Islet of Langerhans (tissue), 1 donor: ENCODE measurements around the gene PPP1R12A.
"Not testable (repeated sequence)": the region's sequence is repeated elsewhere in the genome, so short reads cannot be mapped to it uniquely, and the experiment has no call there.

ENCODE experiments used
- FAIRE-seq: peaks from one replicate; lab custom pipeline; 2011; peaks lifted over from hg19 to GRCh38; lab: Jason Lieb, UNC

PPP1R12A gene

DNA sequence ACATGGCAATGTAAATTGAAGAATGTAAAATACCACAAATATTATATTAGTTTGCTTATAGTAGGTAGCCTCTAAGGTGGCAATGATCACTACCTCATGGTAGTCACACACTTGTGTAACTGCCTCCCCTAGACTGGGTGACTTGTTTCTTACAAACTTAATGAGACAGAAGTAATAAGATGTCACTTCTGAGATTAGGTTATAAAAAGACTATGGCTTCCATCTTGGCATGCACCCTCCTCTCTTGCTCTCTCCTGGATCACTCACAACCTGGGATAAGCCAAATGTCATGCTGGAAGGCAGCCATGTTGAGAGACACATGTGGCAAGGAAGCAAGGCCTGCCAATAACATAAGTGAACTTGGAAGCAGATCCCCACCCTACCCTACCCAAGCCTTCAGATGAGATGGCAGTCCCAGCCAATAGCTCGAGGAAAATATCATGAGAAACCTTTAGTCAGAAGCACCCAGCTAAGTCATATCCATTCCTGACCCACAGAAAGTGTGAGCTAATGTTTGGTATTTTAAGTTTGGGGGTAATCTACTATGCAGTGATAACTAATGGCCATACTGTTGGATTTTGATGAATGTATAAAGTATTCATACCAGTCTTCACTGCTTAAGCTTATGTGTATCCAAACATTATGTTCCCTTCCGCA, 43.3 kb downstream of the PPP1R12A start:
- FAIRE-seq = no peak

DNA sequence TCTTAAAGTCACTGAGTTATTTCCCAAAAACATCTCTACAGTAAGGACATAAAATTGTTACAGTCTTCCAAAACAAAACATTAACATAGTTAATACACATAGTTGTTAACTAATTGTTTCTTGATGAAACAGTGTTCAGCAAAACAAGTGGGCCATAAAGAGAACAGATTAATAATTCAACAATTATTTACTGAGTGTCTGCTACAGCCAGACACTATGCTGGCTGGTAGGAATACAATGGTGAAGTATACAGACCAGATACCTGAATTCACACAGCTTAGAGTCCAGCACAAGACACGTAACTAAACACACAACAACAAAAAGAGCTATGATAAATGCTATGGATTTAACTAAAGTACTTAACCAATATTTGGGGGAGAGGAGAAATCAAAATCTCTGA, 47.0 kb downstream of the PPP1R12A start:
- FAIRE-seq = no peak

GRCh38 chr12:79886917-79887519, 47.9 kb downstream of the PPP1R12A start:
- FAIRE-seq = peak; percentile 47

- FAIRE-seq = no peak
Observed at GRCh38 chr12:79885911-79886490, 48.9 kb downstream of the PPP1R12A start.

DNA sequence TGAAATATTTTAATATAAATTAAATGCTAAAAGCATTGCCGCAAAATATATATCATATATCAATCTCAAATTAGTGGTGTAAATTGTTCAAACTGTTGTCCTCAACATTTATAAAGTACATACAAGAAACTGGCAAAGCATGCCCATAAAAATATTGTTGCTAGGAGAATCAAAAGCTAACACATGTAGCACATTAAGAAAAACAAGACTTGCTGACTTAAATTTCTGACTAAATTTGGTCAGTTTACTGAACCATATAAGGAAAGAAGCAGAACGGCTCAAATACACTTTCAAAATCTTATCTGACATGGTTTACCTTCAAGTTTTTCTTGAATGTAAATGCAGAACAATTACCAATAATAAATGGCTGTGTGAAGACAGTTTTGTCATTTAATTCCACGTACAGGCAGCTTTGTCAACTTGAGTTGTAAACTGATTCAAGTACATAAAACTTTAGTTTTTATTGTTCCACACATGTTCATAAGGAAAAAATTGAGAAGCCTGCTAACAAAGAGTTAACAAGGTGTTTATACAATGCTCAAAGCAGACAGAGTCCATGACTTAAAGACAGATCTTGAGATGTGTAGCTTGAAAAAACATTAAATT, 50.4 kb downstream of the PPP1R12A start:
- peak; percentile 38 for FAIRE-seq

DNA sequence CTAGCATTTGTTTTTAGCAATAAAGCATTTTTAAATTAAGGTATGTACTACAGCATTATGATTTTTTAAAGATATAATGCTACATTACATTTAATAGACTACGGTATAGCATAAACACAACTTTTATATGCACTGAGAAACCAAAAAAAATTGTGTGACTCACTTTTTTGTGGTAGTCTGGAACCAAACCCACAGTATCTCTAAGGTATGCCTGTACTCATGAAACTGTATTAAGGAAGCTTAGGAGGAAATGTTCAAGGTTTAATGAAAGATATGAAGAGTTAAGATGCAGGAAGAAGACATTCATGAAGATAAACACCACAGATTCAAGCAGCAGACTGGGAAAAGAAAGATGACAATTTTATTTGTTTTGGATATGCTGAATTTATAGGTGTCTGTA, 51.7 kb downstream of the PPP1R12A start:
- FAIRE-seq = no peak

DNA sequence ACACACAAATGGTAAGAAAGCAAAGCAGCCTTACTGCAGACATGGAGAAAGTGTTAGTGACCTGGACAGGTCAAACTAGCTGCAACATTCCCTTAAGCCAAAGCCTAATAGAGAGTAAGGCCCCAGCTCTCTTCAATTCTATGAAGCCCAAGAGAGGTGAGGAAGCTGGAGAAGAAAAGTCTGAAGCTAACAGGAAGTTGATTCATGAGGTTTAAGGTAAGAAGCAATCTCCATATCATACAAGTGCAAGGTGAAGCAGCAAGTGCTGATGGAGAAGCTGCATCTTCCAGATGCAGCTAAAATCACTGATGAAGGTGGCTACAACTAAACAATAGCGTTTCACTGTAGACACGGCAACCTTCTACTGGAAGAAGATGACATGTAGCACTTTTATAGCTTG, 53.5 kb downstream of the PPP1R12A start:
- FAIRE-seq = no peak

DNA sequence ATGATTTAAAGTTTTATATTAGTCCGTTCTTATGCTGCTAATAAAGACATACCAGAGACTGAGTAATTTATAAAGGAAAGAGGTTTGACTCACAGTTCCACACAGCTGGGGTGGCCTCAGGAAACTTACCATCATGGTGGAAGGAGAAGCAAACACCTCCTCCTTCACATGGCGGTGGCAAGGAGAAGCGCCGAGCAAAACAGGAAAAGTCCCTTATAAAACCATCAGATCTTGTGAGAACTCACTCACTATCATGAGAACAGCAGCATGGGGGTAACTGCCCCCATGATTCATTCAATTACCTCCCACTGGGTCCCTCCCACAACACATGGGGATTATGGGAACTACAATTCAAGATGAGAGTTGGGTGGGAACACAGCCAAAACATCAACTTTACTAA, 56.4 kb downstream of the PPP1R12A start:
- not testable (repeated sequence) for FAIRE-seq

DNA sequence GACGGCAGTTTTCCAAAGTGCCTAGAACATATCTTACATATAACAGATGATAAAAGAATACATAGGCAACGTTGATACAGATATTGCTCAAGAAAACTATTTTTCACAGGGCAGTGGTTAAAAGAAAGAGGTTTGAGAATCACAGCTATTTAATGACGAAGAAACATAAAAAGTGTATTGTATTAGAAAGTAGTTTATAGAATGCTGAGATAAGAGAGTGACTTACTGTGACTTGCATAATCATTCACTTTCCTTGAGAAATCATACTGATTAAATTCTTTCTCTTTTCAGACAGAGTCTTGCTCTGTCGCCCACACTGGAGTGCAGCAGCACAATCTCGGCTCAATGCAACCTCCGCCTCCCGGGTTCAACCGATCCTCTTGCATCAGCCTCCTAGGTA, 57.7 kb downstream of the PPP1R12A start:
- FAIRE-seq = no peak

- FAIRE-seq = no peak
Observed at GRCh38 chr12:79874665-79875064, 60.2 kb downstream of the PPP1R12A start.

DNA sequence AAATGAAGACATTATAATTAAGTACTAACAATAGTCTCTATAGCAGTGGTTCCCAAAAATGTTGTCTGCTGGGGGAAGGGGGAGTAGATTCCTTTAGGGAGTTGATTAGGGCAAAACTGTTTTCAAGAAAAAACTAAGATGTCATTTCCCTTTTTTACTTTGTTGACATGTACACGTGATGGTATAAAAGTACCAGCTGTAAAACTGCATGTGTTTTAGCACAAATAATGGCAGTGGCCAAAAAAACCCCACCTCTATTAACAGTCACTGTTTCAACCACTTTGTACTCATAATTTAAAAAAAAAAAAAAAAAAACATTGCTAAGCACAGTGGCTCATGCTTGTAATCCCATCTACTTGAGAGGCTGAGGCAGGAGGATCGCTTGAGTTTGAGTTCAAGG, 61.7 kb downstream of the PPP1R12A start:
- no peak for FAIRE-seq

DNA sequence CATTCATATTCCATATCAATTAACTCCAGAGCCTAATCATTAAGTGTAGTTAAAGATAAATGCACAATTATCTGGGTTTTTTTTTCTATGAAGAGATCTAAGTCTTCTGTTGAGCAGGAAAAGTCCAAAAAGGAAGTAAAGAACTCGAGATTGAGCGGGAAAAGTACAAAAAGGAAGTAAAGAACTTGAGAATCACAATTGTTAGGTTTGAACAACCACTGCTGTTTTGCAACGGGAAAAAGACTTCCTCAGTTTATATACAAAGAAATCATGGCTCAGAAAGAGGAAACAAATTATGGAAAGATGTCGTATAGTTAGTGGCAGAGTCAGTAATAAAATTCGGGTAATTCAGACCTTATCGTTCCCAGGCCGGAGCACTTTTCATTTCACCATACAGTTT, 63.3 kb downstream of the PPP1R12A start:
- no peak for FAIRE-seq

DNA sequence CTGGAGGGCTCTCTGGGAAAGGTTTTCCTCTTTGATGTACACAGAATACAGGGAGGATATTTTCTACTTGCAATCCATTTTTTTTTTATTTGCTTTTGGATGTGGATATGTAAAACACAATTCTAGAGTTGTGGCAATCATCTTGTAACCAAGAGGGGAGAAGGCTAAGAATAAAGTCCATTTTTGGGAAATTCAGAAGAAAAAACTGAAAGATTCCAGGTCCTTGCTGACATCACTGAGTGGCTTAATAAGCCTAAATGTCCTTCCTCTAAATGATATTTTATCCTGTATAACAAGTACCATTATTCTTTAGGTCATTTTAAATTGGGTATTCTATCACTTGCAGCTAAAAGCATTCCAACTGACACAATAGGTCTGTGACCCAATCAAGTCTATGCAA, 64.0 kb downstream of the PPP1R12A start:
- FAIRE-seq = no peak

DNA sequence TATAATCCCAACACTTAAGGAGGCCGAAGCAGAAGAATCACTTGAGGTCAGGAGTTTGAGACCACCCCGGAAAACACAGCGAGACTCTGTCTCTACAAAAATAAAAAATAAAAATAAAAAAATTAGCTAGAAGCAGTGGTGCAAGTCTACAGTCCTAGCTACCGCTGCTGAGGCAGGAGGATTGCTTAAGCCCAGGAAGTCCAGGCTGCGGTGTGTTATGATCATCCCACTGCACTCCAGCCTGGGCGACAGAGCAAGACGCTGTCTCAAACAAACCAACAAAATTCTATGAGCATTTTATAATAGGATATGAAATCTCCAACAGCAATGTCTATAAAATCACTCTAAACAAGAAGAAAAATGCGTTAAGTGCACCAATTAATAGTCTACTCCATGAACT, 75.3 kb downstream of the PPP1R12A start:
- no peak for FAIRE-seq

- FAIRE-seq = no peak
Observed at GRCh38 chr12:79858518-79858917, 76.4 kb downstream of the PPP1R12A start.

GRCh38 chr12:79857675-79858074, 77.2 kb downstream of the PPP1R12A start:
- FAIRE-seq = no peak

DNA sequence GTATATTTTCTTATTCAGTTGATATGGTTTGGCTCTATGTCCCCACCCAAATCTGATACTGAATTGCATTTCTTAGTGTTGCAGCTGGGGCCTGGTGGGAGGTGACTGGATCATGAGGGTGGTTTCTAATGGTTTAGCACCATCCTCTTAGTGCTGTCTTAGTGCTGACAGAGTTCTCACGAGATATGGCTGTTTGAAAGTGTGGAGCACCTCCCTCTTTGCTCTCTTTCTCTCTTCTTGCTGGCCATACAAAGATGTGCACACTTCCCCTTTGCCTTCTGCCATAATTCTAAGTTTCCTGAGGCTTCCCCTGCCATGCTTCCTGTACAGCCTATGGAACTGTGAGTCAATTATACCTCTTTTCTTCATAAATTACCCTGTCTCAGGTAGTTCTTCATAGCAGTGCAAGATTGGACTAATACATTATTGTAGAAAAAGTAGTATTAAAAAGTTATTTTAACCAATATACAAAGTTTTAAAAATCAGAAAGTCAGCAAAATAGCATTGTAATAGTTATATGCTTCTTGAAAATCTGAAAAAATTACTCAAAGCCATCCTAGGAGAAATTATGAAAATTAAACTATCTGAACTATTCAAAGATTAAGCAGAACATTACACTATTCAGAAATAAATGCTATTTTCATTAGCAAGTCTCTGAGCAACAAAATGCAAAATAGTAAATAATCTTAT, 84.1 kb downstream of the PPP1R12A start:
- peak; percentile 49 for FAIRE-seq

- FAIRE-seq = no peak
Observed at GRCh38 chr12:79848339-79848738, 86.6 kb downstream of the PPP1R12A start.

GRCh38 chr12:79847417-79847816, 87.5 kb downstream of the PPP1R12A start:
- no peak for FAIRE-seq

DNA sequence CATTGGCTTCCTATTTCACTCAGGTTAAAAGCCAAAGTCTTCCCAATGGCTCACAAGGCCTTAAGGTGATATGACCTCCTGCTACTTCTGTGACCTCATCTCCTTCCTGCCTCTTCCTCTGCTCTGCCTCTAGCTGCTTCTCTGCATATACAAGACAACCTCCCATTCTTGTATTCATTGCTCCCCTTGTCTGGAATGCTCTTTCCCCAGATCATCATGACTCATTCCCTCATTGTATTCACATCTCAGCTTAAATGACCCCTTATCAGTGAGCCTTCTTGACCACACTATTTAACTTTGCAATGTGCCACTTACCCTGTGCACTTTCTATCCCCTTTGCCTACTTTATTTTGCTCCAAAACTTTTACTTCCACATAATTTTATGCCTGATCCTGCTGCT, 90.2 kb downstream of the PPP1R12A start:
- FAIRE-seq = no peak

GRCh38 chr12:79843978-79844377, 90.9 kb downstream of the PPP1R12A start:
- FAIRE-seq = no peak

- FAIRE-seq = no peak
Observed at GRCh38 chr12:79842630-79843029, 92.3 kb downstream of the PPP1R12A start.

GRCh38 chr12:79841878-79842265, 93.0 kb downstream of the PPP1R12A start:
- FAIRE-seq = no peak
